Panc1 (cell line): ENCODE measurements around the gene GUCY2F. TPM values are rescaled to one million over a fixed set of nuclear protein-coding genes. Genes with fewer than 3 reads are reported as not detected.

Source experiments
- ATAC-seq: fragments of 200-7000 bp; cut with Tn5 transposase; 2 replicates; pipeline ENCODE4 v1.9.1; 2020; ENCODE audit warnings: mild to moderate bottlenecking, moderate library complexity
- BruUV-seq: library from RNA; stranded (reverse); fragments of 400-500 nt; replicated peaks from 2 replicates; lab custom pipeline; 2021; lab: Mats Ljungman, UMichigan
- CTCF ChIA-PET: fragments of 300-600 bp; sonication (Branson Sonifier 250); formaldehyde crosslinking; loops from one replicate; lab custom pipeline; 2022; ENCODE audit warnings: antibody characterized with exemption; lab: Charles Lee
- POLR2A ChIA-PET: fragments of 300-600 bp; sonication (Branson Sonifier 250); formaldehyde crosslinking; loops from one replicate; lab custom pipeline; 2022; ENCODE audit warnings: antibody characterized with exemption; lab: Charles Lee
- DNase-seq: peaks from one replicate; pipeline ENCODE4 v3.0.0-alpha.2; 2010; ENCODE audit warnings: low read depth, low spot score
- H3K27ac ChIP-seq: 2 replicates; pipeline ENCODE4 v1.5.1; 2011; ENCODE audit warnings: mild to moderate bottlenecking, low read length, inconsistent platforms
- H3K27me3 ChIP-seq: fragments of 200-500 bp; sonication (Bioruptor generic); 2 replicates; pipeline ENCODE4 v1.6.0; 2014; ENCODE audit warnings: low read length, inconsistent platforms; ENCODE audit not compliant: control insufficient read depth, insufficient read depth
- H3K36me3 ChIP-seq: fragments of 200-500 bp; sonication (Bioruptor generic); 2 replicates; pipeline ENCODE4 v1.5.1; 2014; ENCODE audit warnings: inconsistent platforms, mild to moderate bottlenecking, low read length, moderate library complexity; ENCODE audit not compliant: control insufficient read depth, insufficient read depth
- H3K4me1 ChIP-seq: 2 replicates; pipeline ENCODE4 v1.5.1; 2011; ENCODE audit warnings: inconsistent platforms, mild to moderate bottlenecking, low read length, moderate library complexity; ENCODE audit not compliant: control insufficient read depth, insufficient read depth
- H3K4me3 ChIP-seq, 2 experiments: 2 replicates each; pipeline ENCODE4 v1.5.1; 2011 to 2012; ENCODE audit warnings: low read depth in 2 of 2, low read length in 2 of 2, mild to moderate bottlenecking in 2 of 2, inconsistent platforms in 1 of 2, moderate library complexity in 1 of 2
- H3K9me3 ChIP-seq: fragments of 200-500 bp; sonication (Bioruptor generic); 2 replicates; pipeline ENCODE4 v1.5.1; 2014; ENCODE audit warnings: low read depth, mild to moderate bottlenecking, inconsistent platforms, low read length, moderate library complexity; ENCODE audit not compliant: control insufficient read depth, insufficient read depth
- POLR2AphosphoS5 ChIP-seq: IDR thresholded peaks from 2 replicates; pipeline ENCODE4 v1.6.1; 2012; ENCODE audit warnings: mild to moderate bottlenecking, low read depth, low read length, moderate library complexity
- SIN3A ChIP-seq: IDR thresholded peaks from 2 replicates; pipeline ENCODE4 v1.6.1; 2012; ENCODE audit warnings: low read depth, mild to moderate bottlenecking, low read length, moderate library complexity, borderline replicate concordance; ENCODE audit not compliant: insufficient read depth
- TCF7L2 ChIP-seq: IDR thresholded peaks from 2 replicates; pipeline ENCODE4 v1.6.1; 2011; ENCODE audit warnings: mild to moderate bottlenecking, low read depth, low read length, inconsistent platforms
- in situ Hi-C: cut with HindIII; loops from 2 replicates; pipeline ENCODE4 v1.10.0; 2016; ENCODE audit warnings: low sequenced_read_pairs, low pct_unique_long_range_greater_than_20kb
- intact Hi-C: fragments of 100-400 bp; cut with micrococcal nuclease; formaldehyde crosslinking; loops from one replicate; pipeline ENCODE4 v1.10.0; 2022; ENCODE audit not compliant: unreplicated experiment
- total RNA-seq: library from RNA; stranded (reverse); gene quantifications from one replicate; pipeline ENCODE4 v1.2.1, GENCODE V29; 2021; ENCODE audit not compliant: unreplicated experiment
- TF ChIP-seq, protein P1 (sequence below), 2 experiments: IDR thresholded peaks; 2 replicates each; pipeline ENCODE4 v1.6.1; 2011 to 2012; ENCODE audit warnings: low read depth in 2 of 2, control low read depth in 1 of 2, low read length in 1 of 2, mild to moderate bottlenecking in 1 of 2, moderate library complexity in 1 of 2; ENCODE audit not compliant: insufficient read depth in 1 of 2
- TF ChIP-seq, protein P2 (sequence below): fragments of 450-650 bp; IDR thresholded peaks from 2 replicates; pipeline ENCODE4 v1.5.1; 2017; ENCODE audit warnings: mild to moderate bottlenecking

The GUCY2F gene
- total RNA-seq, 1 experiment from 2014 or later = not detected

DNA sequence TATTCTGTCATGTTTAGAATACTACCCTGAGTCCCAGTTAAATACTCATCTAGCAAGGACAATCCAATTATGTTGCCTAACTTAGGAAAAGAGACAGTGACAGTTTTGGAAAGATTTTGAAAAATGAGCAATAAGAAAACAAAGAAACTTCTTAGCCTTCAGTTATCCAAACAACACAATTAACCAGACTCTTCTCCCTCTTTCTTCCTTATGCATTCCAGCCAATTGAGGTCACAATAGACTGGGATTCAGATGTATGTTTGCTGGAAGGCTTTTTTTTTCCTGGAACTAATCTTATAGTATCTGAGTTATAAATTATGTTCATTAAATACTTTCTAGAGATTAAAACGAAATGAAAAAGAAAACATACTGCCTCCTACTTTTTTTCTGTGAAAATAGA is 109.6 kb downstream of the GUCY2F start:
- TF ChIP-seq, protein P1, sequence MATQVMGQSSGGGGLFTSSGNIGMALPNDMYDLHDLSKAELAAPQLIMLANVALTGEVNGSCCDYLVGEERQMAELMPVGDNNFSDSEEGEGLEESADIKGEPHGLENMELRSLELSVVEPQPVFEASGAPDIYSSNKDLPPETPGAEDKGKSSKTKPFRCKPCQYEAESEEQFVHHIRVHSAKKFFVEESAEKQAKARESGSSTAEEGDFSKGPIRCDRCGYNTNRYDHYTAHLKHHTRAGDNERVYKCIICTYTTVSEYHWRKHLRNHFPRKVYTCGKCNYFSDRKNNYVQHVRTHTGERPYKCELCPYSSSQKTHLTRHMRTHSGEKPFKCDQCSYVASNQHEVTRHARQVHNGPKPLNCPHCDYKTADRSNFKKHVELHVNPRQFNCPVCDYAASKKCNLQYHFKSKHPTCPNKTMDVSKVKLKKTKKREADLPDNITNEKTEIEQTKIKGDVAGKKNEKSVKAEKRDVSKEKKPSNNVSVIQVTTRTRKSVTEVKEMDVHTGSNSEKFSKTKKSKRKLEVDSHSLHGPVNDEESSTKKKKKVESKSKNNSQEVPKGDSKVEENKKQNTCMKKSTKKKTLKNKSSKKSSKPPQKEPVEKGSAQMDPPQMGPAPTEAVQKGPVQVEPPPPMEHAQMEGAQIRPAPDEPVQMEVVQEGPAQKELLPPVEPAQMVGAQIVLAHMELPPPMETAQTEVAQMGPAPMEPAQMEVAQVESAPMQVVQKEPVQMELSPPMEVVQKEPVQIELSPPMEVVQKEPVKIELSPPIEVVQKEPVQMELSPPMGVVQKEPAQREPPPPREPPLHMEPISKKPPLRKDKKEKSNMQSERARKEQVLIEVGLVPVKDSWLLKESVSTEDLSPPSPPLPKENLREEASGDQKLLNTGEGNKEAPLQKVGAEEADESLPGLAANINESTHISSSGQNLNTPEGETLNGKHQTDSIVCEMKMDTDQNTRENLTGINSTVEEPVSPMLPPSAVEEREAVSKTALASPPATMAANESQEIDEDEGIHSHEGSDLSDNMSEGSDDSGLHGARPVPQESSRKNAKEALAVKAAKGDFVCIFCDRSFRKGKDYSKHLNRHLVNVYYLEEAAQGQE (IDR thresholded peaks at IDR 0.05; ENCODE audit: insufficient read depth in 1 of 2, low read depth in 2 of 2, low read length in 1 of 2) = no peak
- TF ChIP-seq POLR2AphosphoS5 = no peak
- TF ChIP-seq SIN3A = no peak
- TF ChIP-seq TCF7L2 = no peak
- TF ChIP-seq, protein P2, sequence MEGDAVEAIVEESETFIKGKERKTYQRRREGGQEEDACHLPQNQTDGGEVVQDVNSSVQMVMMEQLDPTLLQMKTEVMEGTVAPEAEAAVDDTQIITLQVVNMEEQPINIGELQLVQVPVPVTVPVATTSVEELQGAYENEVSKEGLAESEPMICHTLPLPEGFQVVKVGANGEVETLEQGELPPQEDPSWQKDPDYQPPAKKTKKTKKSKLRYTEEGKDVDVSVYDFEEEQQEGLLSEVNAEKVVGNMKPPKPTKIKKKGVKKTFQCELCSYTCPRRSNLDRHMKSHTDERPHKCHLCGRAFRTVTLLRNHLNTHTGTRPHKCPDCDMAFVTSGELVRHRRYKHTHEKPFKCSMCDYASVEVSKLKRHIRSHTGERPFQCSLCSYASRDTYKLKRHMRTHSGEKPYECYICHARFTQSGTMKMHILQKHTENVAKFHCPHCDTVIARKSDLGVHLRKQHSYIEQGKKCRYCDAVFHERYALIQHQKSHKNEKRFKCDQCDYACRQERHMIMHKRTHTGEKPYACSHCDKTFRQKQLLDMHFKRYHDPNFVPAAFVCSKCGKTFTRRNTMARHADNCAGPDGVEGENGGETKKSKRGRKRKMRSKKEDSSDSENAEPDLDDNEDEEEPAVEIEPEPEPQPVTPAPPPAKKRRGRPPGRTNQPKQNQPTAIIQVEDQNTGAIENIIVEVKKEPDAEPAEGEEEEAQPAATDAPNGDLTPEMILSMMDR = no peak
- no TSS peak for BruUV-seq
- Histone ChIP-seq H3K27ac (no peak overlapping the region), H3K27me3 (no peaks in the 10 kb centered on the region), H3K36me3 (no peaks in the 10 kb centered on the region), H3K4me1 (no peaks in the 10 kb centered on the region), H3K9me3 (no peaks in the 10 kb centered on the region), H3K4me3 (no peak overlapping the region)
- ATAC-seq = no peak
- no peak for DNase-seq
- in situ Hi-C loops (no loop called here), intact Hi-C loops (no loop called here)
- POLR2A ChIA-PET = no interaction called here
- CTCF ChIA-PET = no interaction called here

DNA sequence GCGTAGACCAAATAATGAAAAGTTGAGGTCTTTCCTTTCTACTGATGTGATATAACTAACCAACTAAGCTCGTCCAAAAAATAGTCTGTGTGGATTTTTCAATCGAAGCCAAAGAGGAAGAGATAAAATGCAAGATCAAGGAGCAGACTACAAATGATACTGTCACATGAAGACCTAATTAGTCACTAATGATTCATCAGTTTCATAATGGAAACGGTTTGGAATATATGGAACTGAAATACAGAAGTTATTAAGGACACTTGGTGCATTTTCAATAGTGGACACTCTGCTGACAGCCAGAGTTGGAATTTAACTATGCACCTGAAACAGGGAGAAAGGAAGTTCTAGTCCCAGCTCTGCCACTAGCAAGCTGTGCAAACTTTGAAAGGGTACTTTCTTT is 119.8 kb downstream of the GUCY2F start:
- no peak for TF ChIP-seq POLR2AphosphoS5
- TF ChIP-seq, protein P2 = no peak
- no peak for TF ChIP-seq SIN3A
- TF ChIP-seq, protein P1 (IDR thresholded peaks at IDR 0.05; ENCODE audit: insufficient read depth in 1 of 2, low read depth in 2 of 2, low read length in 1 of 2) = no peak
- no peak for TF ChIP-seq TCF7L2
- no TSS peak for BruUV-seq
- H3K36me3 ChIP-seq = no peaks in the 10 kb centered on the region
- CTCF ChIA-PET = no interaction called here
- in situ Hi-C loops = no loop called here
- DNase-seq = no peak
- no peaks in the 10 kb centered on the region for H3K4me1 ChIP-seq
- H3K4me3 ChIP-seq = no peak overlapping the region
- no peak for ATAC-seq
- no peaks in the 10 kb centered on the region for H3K27me3 ChIP-seq
- H3K27ac ChIP-seq = no peak overlapping the region
- no peaks in the 10 kb centered on the region for H3K9me3 ChIP-seq
- intact Hi-C loops = no loop called here
- POLR2A ChIA-PET = no interaction called here
